ENCODE data around the gene ERCC4.

The ERCC4 gene

DNA sequence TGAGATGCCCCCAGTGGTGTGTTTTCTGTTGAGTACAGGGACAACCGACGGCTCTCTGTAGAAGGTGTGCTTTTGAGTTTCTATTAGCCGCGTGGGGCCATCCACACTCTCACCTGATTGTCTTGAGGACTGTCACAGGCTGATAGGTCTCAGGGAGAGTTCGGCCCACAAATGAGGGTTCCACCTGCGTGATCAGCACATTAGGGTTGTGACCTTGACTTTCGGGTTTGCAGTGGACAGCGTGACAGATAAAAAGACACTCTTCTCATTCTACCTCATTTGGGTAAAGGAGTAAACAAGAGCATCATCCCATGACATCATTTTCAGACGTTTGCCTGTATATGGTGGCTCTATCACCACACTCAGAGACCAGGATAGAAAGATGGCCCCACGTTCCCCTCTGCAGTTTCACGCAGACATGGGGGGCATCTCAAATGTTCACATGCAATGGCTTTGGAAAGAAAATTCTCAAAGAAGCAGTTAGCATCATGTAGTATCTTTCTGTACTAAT, 76.9 kb downstream of the ERCC4 start:
- TF ChIP-seq, protein P1, sequence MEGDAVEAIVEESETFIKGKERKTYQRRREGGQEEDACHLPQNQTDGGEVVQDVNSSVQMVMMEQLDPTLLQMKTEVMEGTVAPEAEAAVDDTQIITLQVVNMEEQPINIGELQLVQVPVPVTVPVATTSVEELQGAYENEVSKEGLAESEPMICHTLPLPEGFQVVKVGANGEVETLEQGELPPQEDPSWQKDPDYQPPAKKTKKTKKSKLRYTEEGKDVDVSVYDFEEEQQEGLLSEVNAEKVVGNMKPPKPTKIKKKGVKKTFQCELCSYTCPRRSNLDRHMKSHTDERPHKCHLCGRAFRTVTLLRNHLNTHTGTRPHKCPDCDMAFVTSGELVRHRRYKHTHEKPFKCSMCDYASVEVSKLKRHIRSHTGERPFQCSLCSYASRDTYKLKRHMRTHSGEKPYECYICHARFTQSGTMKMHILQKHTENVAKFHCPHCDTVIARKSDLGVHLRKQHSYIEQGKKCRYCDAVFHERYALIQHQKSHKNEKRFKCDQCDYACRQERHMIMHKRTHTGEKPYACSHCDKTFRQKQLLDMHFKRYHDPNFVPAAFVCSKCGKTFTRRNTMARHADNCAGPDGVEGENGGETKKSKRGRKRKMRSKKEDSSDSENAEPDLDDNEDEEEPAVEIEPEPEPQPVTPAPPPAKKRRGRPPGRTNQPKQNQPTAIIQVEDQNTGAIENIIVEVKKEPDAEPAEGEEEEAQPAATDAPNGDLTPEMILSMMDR (IDR thresholded peaks at IDR 0.05): no peak

DNA sequence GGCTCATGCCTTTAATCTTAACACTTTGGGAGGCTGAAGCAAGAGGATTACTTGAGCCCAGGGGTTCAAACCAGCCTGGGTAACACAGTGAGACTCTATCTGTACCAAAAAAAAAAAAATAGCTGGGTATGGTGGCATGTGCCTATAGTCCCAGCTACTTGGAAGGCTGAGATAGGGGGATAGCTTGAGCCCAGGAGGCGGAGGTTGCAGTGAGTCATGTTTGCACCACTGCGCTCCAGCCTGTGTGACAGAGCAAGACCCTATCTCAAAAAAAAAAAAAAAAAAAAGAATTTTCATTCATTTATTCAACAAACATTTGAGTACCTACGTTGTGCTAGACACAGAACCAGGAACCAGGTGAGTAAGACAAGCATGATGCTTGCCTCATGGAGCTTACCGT, 77.6 kb downstream of the ERCC4 start:
- TF ChIP-seq, protein P1 (IDR thresholded peaks at IDR 0.05): no peak

DNA sequence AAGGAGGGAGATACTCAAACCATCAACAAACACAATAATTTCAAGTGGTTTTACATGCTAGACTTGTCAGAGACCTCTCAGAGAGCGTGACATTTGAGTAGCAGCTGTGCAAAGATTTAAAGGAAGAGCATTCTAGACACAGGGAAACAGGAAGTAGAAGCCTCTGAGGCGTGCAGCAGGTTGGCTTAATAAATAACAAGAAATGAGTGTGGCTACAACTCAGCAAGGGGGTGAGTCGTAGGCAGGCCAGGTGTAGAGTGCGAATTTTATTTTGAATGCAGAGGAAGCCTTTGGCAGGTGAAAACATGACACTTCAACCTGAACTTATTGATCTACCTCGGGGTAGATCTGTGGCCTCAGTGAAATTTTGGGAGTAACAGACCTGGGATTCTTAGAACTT, 78.0 kb downstream of the ERCC4 start:
- TF ChIP-seq, protein P1 (IDR thresholded peaks at IDR 0.05): no peak

DNA sequence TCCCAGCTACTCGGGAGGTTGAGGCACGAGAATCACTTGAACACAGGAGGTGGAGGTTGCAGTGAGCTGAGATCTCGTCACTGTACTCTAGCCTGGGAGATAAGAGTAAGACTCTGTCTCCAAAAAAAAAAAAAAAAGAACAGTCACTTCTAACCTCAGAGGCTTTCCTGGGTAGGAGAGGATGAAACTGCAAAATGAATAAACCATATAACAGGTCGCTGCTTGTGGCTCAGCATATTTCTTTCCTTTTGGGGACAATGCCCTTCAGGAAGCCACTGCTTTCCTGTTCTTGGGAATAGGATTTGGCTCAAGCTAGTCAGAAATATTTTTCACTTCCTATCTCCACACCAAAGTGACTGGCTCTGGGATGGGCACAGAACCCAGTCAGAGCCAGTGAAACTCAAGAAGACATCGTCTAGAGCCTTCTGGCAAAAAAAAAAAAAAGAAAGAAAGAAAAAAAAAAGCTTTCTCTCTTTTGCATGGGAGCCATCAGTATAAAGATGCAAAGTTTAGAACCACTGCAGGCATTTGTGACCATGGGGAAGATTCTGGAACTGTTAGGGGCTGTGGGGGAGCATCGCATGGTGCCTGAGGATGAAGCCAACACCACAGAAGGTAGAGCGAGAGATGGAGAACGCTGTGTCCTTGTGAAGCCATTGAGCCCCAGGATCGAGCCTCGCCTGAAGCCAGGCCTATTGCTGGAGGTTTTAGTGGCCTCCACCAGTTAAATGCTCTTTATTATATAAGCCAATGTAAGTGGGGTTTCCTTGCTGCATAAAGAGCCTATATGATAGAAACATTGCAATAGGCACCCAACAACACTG, 79.3 kb downstream of the ERCC4 start:
- TF ChIP-seq, protein P1 (IDR thresholded peaks at IDR 0.05): no peak

DNA sequence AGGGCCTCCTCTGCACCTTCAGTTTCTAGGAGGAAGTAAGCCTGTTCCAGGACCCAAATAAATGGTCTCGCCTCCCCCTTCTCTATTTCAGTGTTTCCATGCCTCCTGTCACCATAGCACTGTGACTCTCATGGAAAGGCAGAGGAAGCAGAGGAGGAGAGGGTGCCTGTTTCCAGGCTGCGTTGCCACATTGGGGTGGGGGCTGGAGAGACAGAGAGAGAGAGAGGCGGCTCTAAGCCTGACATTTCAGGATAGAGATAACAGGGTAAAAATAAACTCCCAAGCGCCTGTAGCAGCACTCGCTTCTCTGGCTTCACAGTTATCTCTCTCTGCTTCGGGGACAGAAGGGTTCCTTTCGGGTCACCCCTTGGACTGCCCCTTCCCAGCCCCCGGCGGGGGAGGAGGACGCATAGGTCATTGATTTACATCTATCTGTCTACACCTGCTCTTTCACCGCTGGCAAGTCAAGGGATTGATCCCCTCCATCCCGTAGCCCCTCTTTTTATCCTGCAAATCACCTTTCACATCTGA, 80.0 kb downstream of the ERCC4 start:
- TF ChIP-seq, protein P1 (IDR thresholded peaks at IDR 0.05): no peak

DNA sequence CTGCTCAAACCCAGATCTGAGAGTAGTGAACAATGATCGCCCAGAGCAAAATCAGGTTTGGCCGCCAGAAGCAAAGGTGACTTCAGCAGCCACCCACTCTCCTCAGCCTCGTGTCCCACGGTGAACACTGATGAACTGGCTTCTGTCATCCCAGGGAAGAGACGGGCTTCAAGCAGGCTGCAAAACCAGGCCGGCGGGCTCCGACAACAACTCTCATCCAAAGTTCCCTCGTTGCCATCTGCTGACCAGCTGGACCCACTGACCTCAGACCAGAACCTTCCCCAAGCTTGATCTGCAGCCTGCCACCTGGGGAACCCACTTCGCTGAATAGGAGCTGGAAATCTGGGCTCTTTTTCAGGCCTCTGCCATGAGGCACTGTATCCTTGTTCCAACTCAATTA, 81.6 kb downstream of the ERCC4 start:
- TF ChIP-seq, protein P1 (IDR thresholded peaks at IDR 0.05): no peak
